Prostate gland (tissue), 2 donors: ENCODE measurements around the gene SCAP. TPM values are rescaled to one million over a fixed set of nuclear protein-coding genes. Genes with fewer than 3 reads are reported as not detected.
A peak's percentile ranks its signal among the peaks of the same experiment; 100 is the strongest.

ENCODE experiments used
- DNase-seq: peaks from one replicate; pipeline ENCODE4 v3.0.0-alpha.2; 2019; ENCODE audit warnings: low spot score
- H3K27ac ChIP-seq, 2 donors: fragments of 200-600 bp; sonication (generic); 2 replicates each; pipeline ENCODE4 v1.5.1; 2017 to 2019
- H3K27me3 ChIP-seq: fragments of 200-600 bp; sonication (generic); replicated peaks from 2 replicates; pipeline ENCODE4 v1.5.1; 2019; ENCODE audit not compliant: insufficient read depth
- H3K36me3 ChIP-seq, 2 donors: fragments of 200-600 bp; sonication (generic); 1 replicate in 1 of 2; 2 replicates in 1 of 2; pipeline versions ENCODE4 v1.5.1 to v1.8.1; 2017 to 2019
- H3K4me1 ChIP-seq: fragments of 200-600 bp; sonication (generic); replicated peaks from 2 replicates; pipeline ENCODE4 v1.5.1; 2019
- H3K4me3 ChIP-seq, 2 donors: fragments of 200-600 bp; sonication (generic); 2 replicates each; pipeline ENCODE4 v1.5.1; 2017 to 2019
- H3K9me3 ChIP-seq: fragments of 200-600 bp; sonication (generic); 2 replicates; pipeline ENCODE4 v1.5.1; 2017
- POLR2A ChIP-seq: fragments of 450-650 bp; IDR thresholded peaks from one replicate; pipeline ENCODE4 v1.6.1; 2016; ENCODE audit warnings: antibody characterized with exemption, mild to moderate bottlenecking
- POLR2AphosphoS5 ChIP-seq: sonication (generic); formaldehyde crosslinking; IDR thresholded peaks from one replicate; pipeline ENCODE4 v1.6.1; 2017; ENCODE audit warnings: antibody characterized with exemption
- WGBS: methylation state at CpG from one replicate; pipeline ENCODE4 v1.1.5; 2018; 5-methylcytosine and 5-hydroxymethylcytosine counted together
- intact Hi-C: fragments of 100-400 bp; cut with DNase I; formaldehyde crosslinking; loops from one replicate; pipeline ENCODE4 v1.14.2; 2022
- total RNA-seq, 2 donors: library from RNA; depleted of rRNA; stranded (reverse); fragments of >200 nt; gene quantifications; one replicate each; pipeline ENCODE4 v1.1.0, GENCODE V29; 2016
- TF ChIP-seq, protein P1 (sequence below), 4 experiments: fragments of 200-600 bp in 2 of 4; fragments of 450-650 bp in 2 of 4; sonication (generic) in 2 of 4; IDR thresholded peaks; 1 replicate in 3 of 4; 2 replicates in 1 of 4; pipeline ENCODE4 v1.5.1; 2016 to 2019; ENCODE audit warnings: antibody characterized with exemption in 4 of 4, mild to moderate bottlenecking in 2 of 4, moderate library complexity in 2 of 4

Gene SCAP
- total RNA-seq, 2 donors from 2014 or later, result 71.5 to 230 TPM

DNA sequence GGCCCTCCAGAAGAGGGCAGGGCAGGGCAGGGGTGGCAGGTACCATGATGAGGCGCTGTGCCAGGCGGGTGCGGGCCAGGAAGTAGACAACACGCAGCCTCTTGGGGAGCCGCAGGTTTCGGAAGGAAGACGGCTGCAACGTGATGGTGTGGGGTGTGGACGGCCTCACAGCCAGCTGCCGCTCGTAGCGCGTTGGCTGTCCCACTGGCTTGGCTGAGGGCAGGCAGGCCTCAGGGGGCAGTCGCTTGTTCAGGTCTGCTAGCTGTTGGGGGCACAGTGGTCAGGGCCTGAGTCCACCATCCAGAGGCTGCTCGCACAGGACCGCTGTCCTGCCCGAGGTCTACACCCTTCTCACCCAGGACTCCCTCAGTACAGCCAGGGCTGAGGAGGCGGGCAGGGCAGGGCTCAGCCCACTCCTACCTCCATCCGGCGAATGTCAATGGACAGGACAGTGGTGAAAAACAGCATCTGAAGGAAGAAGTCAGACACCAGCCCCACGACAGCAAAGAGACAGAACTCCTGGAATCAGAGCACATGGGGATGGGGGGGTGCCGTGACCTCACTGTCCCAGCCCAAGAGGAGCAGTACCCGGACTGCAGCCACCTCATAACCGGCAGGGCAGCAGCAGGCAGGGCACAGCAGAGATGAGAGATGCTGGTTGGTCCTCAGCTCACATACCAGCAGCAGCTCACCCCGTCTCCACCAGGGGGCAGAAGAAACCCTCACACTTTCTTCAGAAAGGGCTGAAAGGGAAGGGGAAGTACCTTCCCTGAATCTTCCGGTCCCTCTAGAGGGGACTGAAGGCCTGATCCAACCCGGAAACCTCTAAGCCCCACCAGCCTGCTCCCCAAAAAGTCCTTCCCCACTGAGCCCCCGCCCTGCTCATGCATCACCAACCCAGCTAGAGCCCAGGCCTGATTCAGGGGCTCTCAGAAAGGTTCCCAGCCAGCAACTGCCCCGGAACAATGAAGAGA, 54.9 kb downstream of the SCAP start:
- Histone ChIP-seq H3K27me3 (no peaks in the 10 kb centered on the region), H3K4me3 (no peak overlapping the region), H3K27ac (peak overlapping the region; percentile 60 to 61), H3K9me3 (no peaks in the 10 kb centered on the region), H3K4me1 (peaks cover 5% of the 10 kb centered on the region), H3K36me3 (peaks cover 0 to 10% of the 10 kb centered on the region in 2 donors)
- intact Hi-C loops, result loop anchor here (1.0 kb wide), 1 partner anchor 56 kb away; no protein-coding TSS in a partner anchor
- 68% methylated on average over 29 of the region's 29 CpGs for WGBS
- TF ChIP-seq POLR2AphosphoS5, result peak; percentile 77
- no peak for TF ChIP-seq POLR2A
- TF ChIP-seq, protein P1, sequence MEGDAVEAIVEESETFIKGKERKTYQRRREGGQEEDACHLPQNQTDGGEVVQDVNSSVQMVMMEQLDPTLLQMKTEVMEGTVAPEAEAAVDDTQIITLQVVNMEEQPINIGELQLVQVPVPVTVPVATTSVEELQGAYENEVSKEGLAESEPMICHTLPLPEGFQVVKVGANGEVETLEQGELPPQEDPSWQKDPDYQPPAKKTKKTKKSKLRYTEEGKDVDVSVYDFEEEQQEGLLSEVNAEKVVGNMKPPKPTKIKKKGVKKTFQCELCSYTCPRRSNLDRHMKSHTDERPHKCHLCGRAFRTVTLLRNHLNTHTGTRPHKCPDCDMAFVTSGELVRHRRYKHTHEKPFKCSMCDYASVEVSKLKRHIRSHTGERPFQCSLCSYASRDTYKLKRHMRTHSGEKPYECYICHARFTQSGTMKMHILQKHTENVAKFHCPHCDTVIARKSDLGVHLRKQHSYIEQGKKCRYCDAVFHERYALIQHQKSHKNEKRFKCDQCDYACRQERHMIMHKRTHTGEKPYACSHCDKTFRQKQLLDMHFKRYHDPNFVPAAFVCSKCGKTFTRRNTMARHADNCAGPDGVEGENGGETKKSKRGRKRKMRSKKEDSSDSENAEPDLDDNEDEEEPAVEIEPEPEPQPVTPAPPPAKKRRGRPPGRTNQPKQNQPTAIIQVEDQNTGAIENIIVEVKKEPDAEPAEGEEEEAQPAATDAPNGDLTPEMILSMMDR (IDR thresholded peaks at IDR 0.05), result peak; percentile 85 to 98 (median 96)
- peak; percentile 82 for DNase-seq

DNA sequence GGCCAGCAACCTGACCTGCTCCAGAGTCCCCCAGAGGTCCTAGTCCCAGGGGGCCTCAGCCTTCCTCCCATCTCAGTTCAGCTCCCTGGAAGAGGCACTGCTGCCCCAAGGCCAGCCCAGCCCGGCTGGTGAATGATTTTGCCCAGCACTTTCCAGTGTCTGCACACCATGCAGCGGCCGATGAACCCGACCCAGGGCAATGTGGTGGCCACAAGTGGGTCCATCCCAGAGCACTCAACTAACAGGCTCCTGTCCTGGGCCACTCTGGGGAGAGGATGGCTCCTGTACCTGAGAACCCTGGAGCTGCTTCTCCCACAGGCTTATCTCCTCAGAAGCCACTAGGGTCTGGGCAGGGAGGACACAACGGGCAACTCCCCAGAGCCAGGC, 55.7 kb downstream of the SCAP start:
- intact Hi-C loops, result no loop called here
- TF ChIP-seq POLR2AphosphoS5, result no peak
- TF ChIP-seq POLR2A, result no peak
- TF ChIP-seq, protein P1 (IDR thresholded peaks at IDR 0.05), result no peak
- H3K36me3 ChIP-seq, result peaks cover 0 to 10% of the 10 kb centered on the region in 2 donors
- DNase-seq, result no peak
- H3K27me3 ChIP-seq, result no peaks in the 10 kb centered on the region
- no peak overlapping the region for H3K27ac ChIP-seq
- 95% methylated on average over 5 of the region's 5 CpGs for WGBS
- H3K4me1 ChIP-seq, result no peaks in the 10 kb centered on the region
- no peak overlapping the region for H3K4me3 ChIP-seq
- H3K9me3 ChIP-seq, result no peaks in the 10 kb centered on the region

DNA sequence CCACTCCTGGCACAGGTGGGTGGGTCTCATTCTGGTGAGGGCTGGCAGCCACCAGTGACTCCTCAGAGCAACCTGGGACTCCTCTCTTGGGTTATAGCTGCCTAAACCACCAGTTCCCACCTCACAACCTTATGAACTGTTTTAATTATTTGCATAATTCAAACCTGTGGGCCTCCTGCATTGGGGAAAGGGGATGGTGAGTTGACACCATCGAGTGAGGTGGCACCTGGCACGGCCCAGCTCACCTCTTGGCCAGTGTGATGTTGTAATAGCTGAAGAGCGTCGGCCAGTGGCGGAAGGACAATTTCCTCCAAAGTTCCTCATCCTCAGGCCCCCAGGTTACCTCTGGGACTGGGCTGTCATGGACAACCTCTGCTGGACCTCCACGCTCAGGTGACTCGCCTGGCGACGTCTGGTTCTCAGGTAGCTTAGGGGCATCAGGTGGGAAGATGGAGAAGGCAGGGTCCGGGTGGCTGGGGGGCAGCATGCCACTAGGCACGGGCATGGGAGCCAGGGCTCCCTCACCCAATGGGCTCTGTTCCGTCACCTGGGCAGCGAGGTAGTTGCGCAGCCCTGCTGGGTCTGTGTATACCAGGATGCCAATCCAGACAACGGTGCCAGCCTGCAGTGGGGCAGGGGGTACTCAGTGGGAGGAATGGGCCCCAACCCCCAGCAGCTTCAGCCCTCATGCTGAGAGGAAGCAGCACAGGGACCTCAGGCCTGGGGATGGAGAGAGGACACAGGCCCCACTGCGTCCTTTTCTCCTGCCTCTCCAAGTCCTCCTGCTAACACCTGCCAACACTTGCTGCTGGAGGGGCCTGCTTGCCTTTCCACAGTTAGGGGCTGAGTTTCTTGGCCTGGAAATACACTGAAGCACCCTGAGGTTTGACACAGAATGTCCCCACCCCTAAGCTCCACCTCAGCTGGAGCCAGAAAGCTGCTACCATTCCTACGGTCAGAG, 56.4 kb downstream of the SCAP start:
- no peaks in the 10 kb centered on the region for H3K9me3 ChIP-seq
- no peak for TF ChIP-seq POLR2A
- no peak for TF ChIP-seq POLR2AphosphoS5
- TF ChIP-seq, protein P1 (IDR thresholded peaks at IDR 0.05), result no peak
- H3K27me3 ChIP-seq, result no peaks in the 10 kb centered on the region
- intact Hi-C loops, result loop anchor here (10.0 kb wide), 1 partner anchor 365 kb away; the partner anchor contains the start of gene SMARCC1
- no peak overlapping the region for H3K4me3 ChIP-seq
- DNase-seq, result no peak
- 86% methylated on average over 17 of the region's 17 CpGs for WGBS
- H3K27ac ChIP-seq, result no peak overlapping the region
- peaks cover under 1 to 12% of the 10 kb centered on the region in 2 donors for H3K36me3 ChIP-seq
- H3K4me1 ChIP-seq, result no peaks in the 10 kb centered on the region

- Histone ChIP-seq H3K4me1 (no peaks in the 10 kb centered on the region), H3K27me3 (no peaks in the 10 kb centered on the region), H3K27ac (no peak overlapping the region), H3K4me3 (no peak overlapping the region), H3K36me3 (peaks cover 2 to 16% of the 10 kb centered on the region in 2 donors), H3K9me3 (no peaks in the 10 kb centered on the region)
- DNase-seq, result no peak
- 87% methylated on average over 51 of the region's 53 CpGs for WGBS
- no peak for TF ChIP-seq POLR2AphosphoS5
- TF ChIP-seq POLR2A, result no peak
- TF ChIP-seq, protein P1 (IDR thresholded peaks at IDR 0.05), result no peak
- intact Hi-C loops, result loop anchor here (10.0 kb wide), 1 partner anchor 366 kb away; the partner anchor contains the start of gene SMARCC1
Observed at GRCh38 chr3:47418167-47419082, 57.3 kb downstream of the SCAP start.
